Chondrocyte (in vitro differentiated cells): ENCODE measurements around the gene ZNF790. TPM values are rescaled to one million over a fixed set of nuclear protein-coding genes. Genes with fewer than 3 reads are reported as not detected.
"Not testable (repeated sequence)": the region's sequence is repeated elsewhere in the genome, so short reads cannot be mapped to it uniquely, and the experiment has no call there.

Experiments used
- DNase-seq: peaks from one replicate; pipeline ENCODE4 v3.0.0; 2021; ENCODE audit warnings: mixed read lengths, low spot score
- H3K27ac Mint-ChIP-seq: one replicate; pipeline ENCODE4 v1.8.0; 2021; ENCODE audit warnings: mild to moderate bottlenecking, moderate library complexity, mixed read lengths; ENCODE audit not compliant: unreplicated experiment
- H3K27me3 Mint-ChIP-seq: 2 replicates; pipeline ENCODE4 v1.8.0; 2021; ENCODE audit warnings: low read depth, mixed read lengths
- H3K36me3 Mint-ChIP-seq: 2 replicates; pipeline ENCODE4 v1.8.0; 2021; ENCODE audit warnings: low read depth, mixed read lengths
- H3K4me1 Mint-ChIP-seq: 2 replicates; pipeline ENCODE4 v1.8.0; 2021; ENCODE audit warnings: low read depth, mild to moderate bottlenecking, mixed read lengths
- H3K4me3 Mint-ChIP-seq: one replicate; pipeline ENCODE4 v1.8.0; 2021; ENCODE audit warnings: mild to moderate bottlenecking, moderate library complexity, mixed read lengths; ENCODE audit not compliant: unreplicated experiment
- H3K9me3 Mint-ChIP-seq: 2 replicates; pipeline ENCODE4 v1.8.0; 2021; ENCODE audit warnings: low read depth, mixed read lengths
- CTCF ChIP-seq: fragments of 200-600 bp; sonication (generic); IDR thresholded peaks from 2 replicates; pipeline ENCODE4 v1.5.0; 2021; ENCODE audit warnings: antibody characterized with exemption, mild to moderate bottlenecking, moderate library complexity
- total RNA-seq: library from RNA; stranded (reverse); gene quantifications from 3 replicates; pipeline ENCODE4 v1.2.1, GENCODE V29; 2021

ZNF790 gene
- total RNA-seq, 1 donor from 2014 or later, result 8.1 TPM

GRCh38 chr19:36796714-36796992 is 41.5 kb downstream of the ZNF790 start:
- Mint-ChIP-seq H3K4me1 (peaks cover 3% of the 10 kb centered on the region), H3K9me3 (peaks cover 52% of the 10 kb centered on the region), H3K27ac (no peak overlapping the region), H3K4me3 (no peak overlapping the region), H3K36me3 (peaks cover 13% of the 10 kb centered on the region), H3K27me3 (no peaks in the 10 kb centered on the region)
- TF ChIP-seq CTCF, result no peak
- no peak for DNase-seq

- H3K27ac Mint-ChIP-seq, H3K36me3 Mint-ChIP-seq, H3K4me1 Mint-ChIP-seq, H3K4me3 Mint-ChIP-seq, H3K27me3 Mint-ChIP-seq, DNase-seq: not testable (repeated sequence)
- H3K9me3 Mint-ChIP-seq, result peaks cover 53% of the 10 kb centered on the region
These were observed 46.6 kb downstream of the ZNF790 start for GRCh38 chr19:36791420-36792141.

- no peak overlapping the region for H3K27ac Mint-ChIP-seq
- no peaks in the 10 kb centered on the region for H3K27me3 Mint-ChIP-seq
- no peak for TF ChIP-seq CTCF
- H3K9me3 Mint-ChIP-seq, result peaks cover 31% of the 10 kb centered on the region
- H3K36me3 Mint-ChIP-seq, result peaks cover 6% of the 10 kb centered on the region
- H3K4me3 Mint-ChIP-seq, result no peak overlapping the region
- no peak for DNase-seq
- peaks cover 22% of the 10 kb centered on the region for H3K4me1 Mint-ChIP-seq
These were observed 62.4 kb downstream of the ZNF790 start for GRCh38 chr19:36775768-36776167.

GRCh38 chr19:36773223-36773579 is 65.0 kb downstream of the ZNF790 start:
- TF ChIP-seq CTCF, result no peak
- H3K4me1 Mint-ChIP-seq, result peaks cover 22% of the 10 kb centered on the region
- H3K27ac Mint-ChIP-seq, result peak overlapping the region; percentile 99
- peaks cover 35% of the 10 kb centered on the region for H3K9me3 Mint-ChIP-seq
- peak; percentile 27 for DNase-seq
- peak overlapping the region; percentile 100 for H3K4me3 Mint-ChIP-seq
- H3K27me3 Mint-ChIP-seq, result no peaks in the 10 kb centered on the region
- H3K36me3 Mint-ChIP-seq, result peaks cover 12% of the 10 kb centered on the region

- Mint-ChIP-seq H3K36me3 (peaks cover 9% of the 10 kb centered on the region), H3K9me3 (peaks cover 32% of the 10 kb centered on the region), H3K4me1 (peaks cover 22% of the 10 kb centered on the region), H3K27ac (peak within 1 kb of the TSS; percentile 99), H3K4me3 (peak within 1 kb of the TSS; percentile 100), H3K27me3 (no peaks in the 10 kb centered on the region)
- no peak for TF ChIP-seq CTCF
- DNase-seq, result peak; percentile 95
These were observed 65.6 kb downstream of the ZNF790 start, which contains the start of gene ZNF850 for GRCh38 chr19:36772311-36773222. TSS of gene ZNF850 (minus strand) at chr19:36772807. CDS start at chr19:36762606, 10,201 bp downstream.
